PC-3 (cell line): ENCODE data around the gene TRPC3. TPM values are rescaled to one million over a fixed set of nuclear protein-coding genes. Genes with fewer than 3 reads are reported as not detected.

Experiments
- ATAC-seq: fragments of 200-7000 bp; cut with Tn5 transposase; 2 replicates; pipeline ENCODE4 v1.9.1; 2020; ENCODE audit warnings: mild to moderate bottlenecking, moderate library complexity
- BruUV-seq: library from RNA; stranded (reverse); fragments of 400-500 nt; replicated peaks from 2 replicates; lab custom pipeline; 2021; lab: Mats Ljungman, UMichigan
- CTCF ChIA-PET: fragments of 300-600 bp; sonication (Branson Sonifier 250); formaldehyde crosslinking; loops from one replicate; lab custom pipeline; 2022; ENCODE audit warnings: antibody characterized with exemption; lab: Charles Lee
- POLR2A ChIA-PET: fragments of 300-600 bp; sonication (Branson Sonifier 250); formaldehyde crosslinking; loops from one replicate; lab custom pipeline; 2022; ENCODE audit warnings: antibody characterized with exemption; ENCODE audit not compliant: unreplicated experiment; lab: Charles Lee
- DNase-seq: peaks from one replicate; pipeline ENCODE4 v3.0.0-alpha.2; 2015
- H2AFZ ChIP-seq: fragments of 300-600 bp; sonication (generic); 2 replicates; pipeline ENCODE4 v1.6.0; 2016; ENCODE audit warnings: antibody characterized with exemption, low read length
- H3F3A ChIP-seq: fragments of 300-600 bp; sonication (generic); one replicate; pipeline ENCODE4 v1.6.0; 2017; ENCODE audit warnings: antibody characterized with exemption, low read length, control low read depth, mild to moderate bottlenecking; ENCODE audit not compliant: unreplicated experiment
- H3K27ac ChIP-seq: fragments of 300-600 bp; sonication (generic); 2 replicates; pipeline ENCODE4 v1.5.1; 2016; ENCODE audit warnings: mild to moderate bottlenecking, low read length
- H3K27me3 ChIP-seq: fragments of 300-600 bp; sonication (generic); 2 replicates; pipeline ENCODE4 v1.6.1; 2016; ENCODE audit warnings: low read length, mixed read lengths
- H3K36me3 ChIP-seq: fragments of 300-600 bp; sonication (generic); 2 replicates; pipeline ENCODE4 v1.6.1; 2016; ENCODE audit warnings: low read depth, mixed run types, low read length, mixed read lengths
- H3K4me1 ChIP-seq: fragments of 300-600 bp; sonication (generic); 2 replicates; pipeline ENCODE4 v1.5.1; 2016; ENCODE audit warnings: low read length; ENCODE audit not compliant: insufficient read depth
- H3K4me2 ChIP-seq: fragments of 300-600 bp; sonication (generic); 2 replicates; pipeline ENCODE4 v1.6.0; 2016; ENCODE audit warnings: low read length
- H3K4me3 ChIP-seq: fragments of 300-600 bp; sonication (generic); 2 replicates; pipeline ENCODE4 v1.5.1; 2016; ENCODE audit warnings: mild to moderate bottlenecking, low read length, mixed read lengths
- H3K79me2 ChIP-seq: fragments of 300-600 bp; sonication (generic); 2 replicates; pipeline ENCODE4 v1.6.1; 2017; ENCODE audit warnings: low read length, mixed read lengths
- H3K9ac ChIP-seq: fragments of 300-600 bp; sonication (generic); 2 replicates; pipeline ENCODE4 v1.6.0; 2016; ENCODE audit warnings: mild to moderate bottlenecking, low read length
- H3K9me2 ChIP-seq: fragments of 300-600 bp; sonication (generic); replicated peaks from 2 replicates; pipeline ENCODE4 v1.6.1; 2016; ENCODE audit warnings: mixed run types, low read length, mixed read lengths
- H3K9me3 ChIP-seq: fragments of 300-600 bp; sonication (generic); 2 replicates; pipeline ENCODE4 v1.6.1; 2016; ENCODE audit warnings: low read length, mixed read lengths
- H4K20me1 ChIP-seq: fragments of 300-600 bp; sonication (generic); 2 replicates; pipeline ENCODE4 v1.6.1; 2016; ENCODE audit warnings: low read length, mixed read lengths
- EZH2 ChIP-seq: fragments of 300-600 bp; sonication (generic); IDR thresholded peaks from one replicate; pipeline ENCODE4 v1.6.1; 2017; ENCODE audit warnings: antibody characterized with exemption, mild to moderate bottlenecking, low read length; ENCODE audit not compliant: unreplicated experiment
- EZH2phosphoT487 ChIP-seq: fragments of 300-600 bp; sonication (generic); IDR thresholded peaks from 2 replicates; pipeline ENCODE4 v1.6.1; 2018; ENCODE audit warnings: mild to moderate bottlenecking, antibody characterized with exemption, low read length, borderline replicate concordance
- intact Hi-C: fragments of 100-400 bp; cut with micrococcal nuclease; formaldehyde crosslinking; loops from 2 replicates; pipeline ENCODE4 v1.9.0; 2023
- total RNA-seq: library from RNA; depleted of rRNA; stranded (reverse); fragments of >200 nt; gene quantifications from 2 replicates; pipeline ENCODE4 v1.2.3, GENCODE V29; 2014
- TF ChIP-seq, protein P1 (sequence below): fragments of 300-600 bp; sonication (generic); conservative IDR thresholded peaks from 2 replicates; pipeline ENCODE4 v1.5.1; 2017; ENCODE audit warnings: antibody characterized with exemption, low read depth, mild to moderate bottlenecking, low read length

Gene TRPC3
- total RNA-seq, 1 experiment from 2014 or later, result not detected

DNA sequence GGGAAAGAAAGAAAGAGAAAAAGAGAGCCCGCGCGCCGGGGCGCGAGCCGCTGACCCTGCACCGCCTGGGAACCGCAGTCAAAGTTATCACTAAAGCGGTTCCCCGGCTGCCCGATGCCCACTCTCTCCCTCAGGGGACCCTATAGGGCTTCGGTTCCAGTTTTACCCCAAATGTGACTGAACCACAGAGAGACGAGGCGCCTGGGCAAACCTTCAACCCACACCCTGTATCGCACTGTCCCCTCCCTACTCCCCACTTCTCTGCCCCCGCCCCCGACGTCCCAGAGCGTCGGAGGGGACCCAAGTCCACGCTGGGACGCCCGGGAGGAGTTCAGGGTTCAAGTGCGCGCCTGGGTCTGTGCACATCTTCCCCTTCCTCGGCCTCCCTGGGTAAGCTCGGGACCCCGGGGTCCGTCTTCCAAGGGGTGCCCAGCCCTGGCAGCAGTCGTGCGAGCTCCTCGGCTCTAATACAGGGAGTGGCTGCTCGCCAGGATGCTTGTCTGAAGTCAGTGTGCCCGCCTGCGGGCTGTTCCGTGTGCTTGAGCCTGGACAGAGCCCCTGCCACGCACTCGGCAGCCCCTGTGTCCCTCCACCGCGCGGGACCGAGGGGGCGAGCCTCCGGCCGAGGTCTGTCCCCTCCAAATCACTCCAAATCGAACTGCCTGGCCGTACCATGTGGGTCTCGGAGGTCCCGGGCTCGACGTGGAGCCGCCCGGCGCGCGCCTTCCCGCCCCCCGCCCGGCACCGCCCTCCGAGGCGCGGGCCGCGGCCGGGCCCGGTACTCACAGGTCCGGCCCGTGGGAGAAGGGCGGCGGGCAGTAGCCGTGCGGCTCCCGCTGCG lies 960 bp downstream of the TRPC3 start:
- BruUV-seq, result no TSS peak
- DNase-seq (no peak), ATAC-seq (no peak)
- intact Hi-C loops, result no loop called here
- no peaks in the 10 kb centered on the region for H3K9me2 ChIP-seq
- no peaks in the 10 kb centered on the region for H4K20me1 ChIP-seq
- H3K27ac ChIP-seq, result no peak overlapping the region
- no peaks in the 10 kb centered on the region for H3K9me3 ChIP-seq
- H3K4me1 ChIP-seq, result no peaks in the 10 kb centered on the region
- H2AFZ ChIP-seq, result no peak overlapping the region; the same call in 1 of the 2 replicates
- no peaks in the 10 kb centered on the region for H3K36me3 ChIP-seq
- H3K4me2 ChIP-seq, result peak overlapping the region; percentile 73
- no peaks in the 10 kb centered on the region for H3K79me2 ChIP-seq
- TF ChIP-seq EZH2 (no peak), EZH2phosphoT487 (no peak)
- TF ChIP-seq, protein P1, sequence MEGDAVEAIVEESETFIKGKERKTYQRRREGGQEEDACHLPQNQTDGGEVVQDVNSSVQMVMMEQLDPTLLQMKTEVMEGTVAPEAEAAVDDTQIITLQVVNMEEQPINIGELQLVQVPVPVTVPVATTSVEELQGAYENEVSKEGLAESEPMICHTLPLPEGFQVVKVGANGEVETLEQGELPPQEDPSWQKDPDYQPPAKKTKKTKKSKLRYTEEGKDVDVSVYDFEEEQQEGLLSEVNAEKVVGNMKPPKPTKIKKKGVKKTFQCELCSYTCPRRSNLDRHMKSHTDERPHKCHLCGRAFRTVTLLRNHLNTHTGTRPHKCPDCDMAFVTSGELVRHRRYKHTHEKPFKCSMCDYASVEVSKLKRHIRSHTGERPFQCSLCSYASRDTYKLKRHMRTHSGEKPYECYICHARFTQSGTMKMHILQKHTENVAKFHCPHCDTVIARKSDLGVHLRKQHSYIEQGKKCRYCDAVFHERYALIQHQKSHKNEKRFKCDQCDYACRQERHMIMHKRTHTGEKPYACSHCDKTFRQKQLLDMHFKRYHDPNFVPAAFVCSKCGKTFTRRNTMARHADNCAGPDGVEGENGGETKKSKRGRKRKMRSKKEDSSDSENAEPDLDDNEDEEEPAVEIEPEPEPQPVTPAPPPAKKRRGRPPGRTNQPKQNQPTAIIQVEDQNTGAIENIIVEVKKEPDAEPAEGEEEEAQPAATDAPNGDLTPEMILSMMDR, result no peak
- peaks cover 54% of the 10 kb centered on the region for H3K27me3 ChIP-seq
- CTCF ChIA-PET, result no interaction called here
- no peak overlapping the region for H3K9ac ChIP-seq
- POLR2A ChIA-PET, result no interaction called here
- no peak overlapping the region for H3K4me3 ChIP-seq
- H3F3A ChIP-seq, result no peaks in the 10 kb centered on the region

DNA sequence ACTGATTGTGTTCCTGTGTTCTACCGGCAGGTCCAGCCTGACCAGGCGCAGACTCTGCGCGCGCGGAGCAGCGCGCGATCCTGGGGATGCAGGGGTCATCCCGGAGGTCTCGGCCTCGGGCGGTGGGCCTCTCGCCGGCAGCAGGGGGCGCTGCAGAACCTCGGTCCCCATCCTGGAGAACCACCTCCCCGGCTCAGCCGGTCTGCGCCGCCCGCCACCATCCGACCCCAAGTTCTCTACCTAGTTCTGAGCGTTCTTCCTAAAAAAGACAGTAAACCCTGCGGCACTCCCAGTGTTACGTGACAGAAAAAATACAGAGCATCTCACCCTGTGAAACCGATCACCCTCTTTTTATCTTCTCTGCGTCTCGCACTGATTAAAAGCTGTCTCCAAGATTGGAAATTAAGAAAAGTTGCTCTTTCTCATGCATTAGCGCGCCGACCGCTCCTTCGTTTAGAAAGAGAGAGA lies 1.6 kb downstream of the TRPC3 start:
- Histone ChIP-seq H3K9me3 (no peaks in the 10 kb centered on the region), H2AFZ (no peak overlapping the region), H3K4me2 (no peak overlapping the region), H4K20me1 (no peaks in the 10 kb centered on the region), H3K27me3 (peaks cover 48% of the 10 kb centered on the region), H3K27ac (no peak overlapping the region), H3K4me1 (no peaks in the 10 kb centered on the region), H3K4me3 (no peak overlapping the region), H3K36me3 (no peaks in the 10 kb centered on the region), H3F3A (no peaks in the 10 kb centered on the region), H3K79me2 (no peaks in the 10 kb centered on the region), H3K9me2 (no peaks in the 10 kb centered on the region), H3K9ac (no peak overlapping the region)
- CTCF ChIA-PET, result no interaction called here
- no peak for ATAC-seq
- no peak for DNase-seq
- POLR2A ChIA-PET, result no interaction called here
- TF ChIP-seq EZH2phosphoT487, result no peak
- no peak for TF ChIP-seq EZH2
- TF ChIP-seq, protein P1, result peak; percentile 50
- intact Hi-C loops, result no loop called here
- BruUV-seq, result no TSS peak

DNA sequence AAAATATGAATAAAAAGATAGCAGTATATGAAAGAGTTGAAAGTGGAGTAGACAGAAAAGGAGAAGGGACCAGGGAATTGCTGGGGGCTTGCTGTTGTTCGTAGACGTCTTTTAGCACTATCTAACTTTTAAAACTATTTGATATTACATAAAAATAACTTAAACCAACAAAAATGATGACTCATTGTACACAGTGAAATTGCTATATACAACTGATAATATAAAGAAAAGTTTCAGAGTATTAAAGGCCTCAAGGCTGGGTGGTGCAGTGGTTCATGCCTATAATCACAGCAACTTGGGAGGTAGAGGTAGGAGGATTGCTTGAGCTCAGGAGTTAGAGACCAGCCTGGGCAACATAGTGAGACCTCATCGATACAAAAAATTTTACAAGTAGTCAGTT lies 5.2 kb downstream of the TRPC3 start:
- ATAC-seq (peak; percentile 61), DNase-seq (peak; percentile 7)
- no peaks in the 10 kb centered on the region for H3K79me2 ChIP-seq
- H3K27ac ChIP-seq, result no peak overlapping the region
- H3F3A ChIP-seq, result no peaks in the 10 kb centered on the region
- BruUV-seq, result no TSS peak
- H2AFZ ChIP-seq, result no peak overlapping the region
- H3K4me2 ChIP-seq, result no peak overlapping the region
- no peak overlapping the region for H3K4me3 ChIP-seq
- TF ChIP-seq EZH2 (no peak), EZH2phosphoT487 (no peak)
- TF ChIP-seq, protein P1, result no peak
- POLR2A ChIA-PET, result no interaction called here
- H3K9me2 ChIP-seq, result no peaks in the 10 kb centered on the region
- CTCF ChIA-PET, result no interaction called here
- no peak overlapping the region for H3K9ac ChIP-seq
- H4K20me1 ChIP-seq, result no peaks in the 10 kb centered on the region
- no peaks in the 10 kb centered on the region for H3K4me1 ChIP-seq
- intact Hi-C loops, result no loop called here
- no peaks in the 10 kb centered on the region for H3K36me3 ChIP-seq
- H3K9me3 ChIP-seq, result no peaks in the 10 kb centered on the region
- H3K27me3 ChIP-seq, result peaks cover 27% of the 10 kb centered on the region
